Loucy (cell line): ENCODE measurements around the gene ARSA.

Source experiments
- CTCF ChIP-seq: fragments of 200-600 bp; sonication (generic); conservative IDR thresholded peaks from 2 replicates; pipeline ENCODE4 v1.5.1; 2014; ENCODE audit warnings: mild to moderate bottlenecking, antibody characterized with exemption, low read length
- EZH2phosphoT487 ChIP-seq: fragments of 200-600 bp; IDR thresholded peaks from 2 replicates; pipeline ENCODE4 v1.6.1; 2018; ENCODE audit warnings: antibody characterized with exemption, mild to moderate bottlenecking, moderate library complexity, borderline replicate concordance

- TF ChIP-seq CTCF (no peak), EZH2phosphoT487 (no peak)
Measured at GRCh38 chr22:50600538-50600937, 27.4 kb downstream of the ARSA start, which contains the start of gene MAPK8IP2.
